ENCODE measurements around the gene MORN3.
"Not testable (repeated sequence)": the region's sequence is repeated elsewhere in the genome, so short reads cannot be mapped to it uniquely, and the experiment has no call there.

MORN3 gene

GRCh38 chr12:121669521-121669900 lies at the start of gene MORN3:
MORN3 (minus strand) TSS chr12:121669654; CDS start chr12:121669483, 171 bp downstream.
- no peak for DNase-seq

GRCh38 chr12:121718653-121719239 lies 49.3 kb upstream of the MORN3 start:
- DNase-seq: no peak

- no peak for DNase-seq
Measured at GRCh38 chr12:121717041-121717699, 47.7 kb upstream of the MORN3 start.

DNA sequence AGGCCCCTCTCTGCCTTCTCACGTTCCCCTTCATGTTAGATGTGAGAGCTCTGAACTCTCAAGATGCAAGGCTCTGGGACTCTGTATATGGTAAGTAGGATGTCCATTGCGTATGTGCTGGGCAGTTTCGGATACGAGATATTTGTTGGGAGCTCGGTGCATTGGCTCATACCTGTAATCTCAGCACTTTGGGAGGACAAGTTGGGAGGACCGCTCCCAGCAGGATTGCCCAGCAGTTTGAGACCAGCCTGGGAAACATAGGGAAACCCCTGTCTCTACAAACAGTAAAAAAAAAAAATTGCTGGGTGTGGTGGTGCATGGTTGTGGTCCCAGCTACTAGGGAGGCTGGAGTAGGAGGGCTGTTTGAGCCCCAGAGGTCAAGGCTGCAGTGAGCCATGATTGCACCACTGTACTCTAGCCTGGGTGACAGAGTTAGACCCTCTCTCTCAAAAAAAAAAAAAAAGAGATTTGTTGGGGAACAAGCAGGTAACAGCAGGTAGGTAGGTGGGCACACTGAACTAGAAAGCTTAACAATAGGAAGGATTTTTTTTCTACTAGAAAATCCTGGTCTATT lies 46.5 kb upstream of the MORN3 start:
- no peak for DNase-seq

DNA sequence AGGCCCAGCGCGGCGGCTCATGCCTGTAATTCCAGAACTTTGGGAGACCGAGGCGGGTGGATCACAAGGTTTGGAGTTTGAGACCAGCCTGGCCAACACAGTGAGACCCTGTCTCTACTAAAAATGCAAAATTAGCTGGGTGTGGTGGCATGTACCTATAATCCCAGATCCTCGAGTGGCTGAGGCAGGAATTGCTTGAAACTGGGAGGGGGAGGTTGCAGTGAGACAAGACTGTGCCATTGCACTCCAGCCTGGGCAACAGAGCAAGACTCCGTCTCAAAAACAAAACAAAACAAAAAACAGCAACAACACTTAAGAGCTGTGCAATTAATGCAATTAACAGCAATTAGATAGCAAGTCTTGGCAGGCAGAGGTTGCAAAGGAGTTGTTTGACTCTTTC lies 45.6 kb upstream of the MORN3 start:
- DNase-seq: not testable (repeated sequence)

- no peak for DNase-seq
Measured at GRCh38 chr12:121713793-121714192, 44.3 kb upstream of the MORN3 start.

DNA sequence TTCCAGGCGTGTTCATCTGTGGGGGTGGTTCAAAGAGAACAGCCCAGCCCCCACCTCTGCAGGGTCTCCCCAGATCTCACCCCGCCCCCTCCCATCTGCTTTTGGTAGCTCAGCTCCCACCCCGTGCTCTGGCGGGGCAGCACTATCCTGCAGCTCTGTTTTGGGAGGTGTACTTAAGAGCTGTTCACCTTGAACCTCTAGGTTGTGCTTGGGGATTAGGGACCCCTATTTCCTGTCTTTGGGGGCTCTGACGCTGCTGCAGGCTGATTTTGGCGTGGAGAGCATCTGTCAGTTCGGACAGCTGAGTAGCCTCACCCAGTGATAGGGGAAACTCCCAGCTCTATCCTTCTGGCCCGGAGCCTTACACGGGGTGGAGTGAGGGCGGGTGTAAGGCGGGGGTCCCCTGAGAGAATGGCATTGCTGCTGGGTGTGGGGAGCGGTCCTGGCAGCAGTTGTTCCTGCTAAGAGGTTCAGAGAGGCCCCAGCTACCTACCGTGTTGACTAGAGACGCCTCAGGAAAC lies 43.9 kb upstream of the MORN3 start:
- no peak for DNase-seq

DNA sequence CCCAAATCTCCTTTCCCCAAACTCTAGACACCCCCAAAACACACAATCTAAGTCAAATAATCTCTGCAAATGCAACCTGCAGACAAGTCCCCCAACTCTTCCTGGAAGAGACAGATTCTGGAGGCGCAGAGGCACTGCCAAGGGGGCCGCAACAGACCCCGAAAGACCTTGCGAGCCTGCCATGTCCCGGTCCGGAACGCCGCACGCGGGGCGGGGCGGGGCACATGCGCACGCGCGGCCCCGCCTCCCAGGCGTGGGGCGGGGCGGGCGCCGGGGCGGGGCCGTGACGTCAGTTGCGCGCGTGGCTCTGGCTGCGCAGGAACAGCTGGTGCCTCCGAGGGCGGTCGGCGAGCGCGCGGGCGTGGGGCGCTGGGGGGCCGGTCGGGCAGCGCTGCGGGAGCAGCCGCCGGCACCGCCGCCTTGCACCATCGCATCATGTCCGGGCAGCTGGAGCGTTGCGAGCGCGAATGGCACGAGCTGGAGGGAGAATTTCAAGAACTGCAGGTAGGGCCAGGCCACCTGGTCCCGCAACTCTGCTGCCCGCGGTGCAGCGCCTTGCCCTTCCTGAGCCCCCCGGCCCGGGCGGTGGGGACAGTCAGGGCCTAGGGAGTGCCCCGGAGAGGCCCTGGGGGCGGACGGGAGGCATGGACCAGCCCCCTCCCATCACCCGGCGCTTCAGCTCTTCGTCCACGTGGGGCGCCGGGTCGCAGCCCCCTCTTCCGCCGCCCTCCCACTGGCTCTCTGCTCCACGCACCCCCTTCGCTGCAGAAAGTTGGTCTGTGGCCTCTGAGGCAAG lies 43.2 kb upstream of the MORN3 start, which contains the start of gene TMEM120B:
TMEM120B (plus strand) TSS at position 292 of the 796 bp plus-strand sequence; CDS start at position 436, 144 bp downstream.
- DNase-seq: no peak

- no peak for DNase-seq
Measured at GRCh38 chr12:121712190-121712460, 42.7 kb upstream of the MORN3 start.

DNA sequence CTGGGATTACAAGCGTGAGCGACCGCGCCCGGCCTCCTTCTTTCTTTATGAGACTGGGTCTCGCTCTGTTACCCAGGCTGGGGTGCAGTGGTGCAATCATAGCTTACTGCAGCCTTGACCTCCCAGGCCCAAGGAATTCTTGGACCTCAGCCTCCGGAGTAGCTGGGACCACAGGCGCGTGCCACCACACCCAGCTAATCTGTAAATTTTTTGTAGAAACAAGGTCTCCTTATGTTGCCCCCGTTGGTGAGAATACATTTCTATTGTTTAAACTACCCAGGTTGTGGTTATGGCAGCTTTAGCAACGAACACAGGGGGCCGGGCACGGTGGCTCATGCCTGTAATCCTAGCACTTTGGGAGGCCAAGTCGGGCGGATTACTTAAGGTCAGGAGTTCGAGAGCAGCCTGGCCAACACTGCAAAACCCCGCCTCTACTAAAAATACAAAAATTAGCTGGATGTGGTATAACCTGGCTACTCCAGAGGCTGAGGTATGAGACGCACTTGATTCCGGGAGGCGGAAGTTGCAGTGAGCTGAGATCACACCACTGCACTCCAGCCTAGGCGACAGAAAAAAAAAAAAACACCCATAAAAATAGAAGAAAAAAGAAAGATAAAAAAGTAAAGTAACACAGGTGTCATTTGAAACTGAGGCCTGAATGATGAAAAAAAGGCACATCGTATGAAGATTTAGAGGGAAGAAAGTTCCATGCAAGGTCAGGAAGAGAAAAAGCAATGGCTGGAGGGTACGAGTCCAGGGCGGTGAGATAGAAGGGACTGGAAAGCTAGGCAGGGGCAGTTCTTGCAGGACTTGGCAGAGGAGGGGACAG lies 42.1 kb upstream of the MORN3 start:
- no peak for DNase-seq

DNA sequence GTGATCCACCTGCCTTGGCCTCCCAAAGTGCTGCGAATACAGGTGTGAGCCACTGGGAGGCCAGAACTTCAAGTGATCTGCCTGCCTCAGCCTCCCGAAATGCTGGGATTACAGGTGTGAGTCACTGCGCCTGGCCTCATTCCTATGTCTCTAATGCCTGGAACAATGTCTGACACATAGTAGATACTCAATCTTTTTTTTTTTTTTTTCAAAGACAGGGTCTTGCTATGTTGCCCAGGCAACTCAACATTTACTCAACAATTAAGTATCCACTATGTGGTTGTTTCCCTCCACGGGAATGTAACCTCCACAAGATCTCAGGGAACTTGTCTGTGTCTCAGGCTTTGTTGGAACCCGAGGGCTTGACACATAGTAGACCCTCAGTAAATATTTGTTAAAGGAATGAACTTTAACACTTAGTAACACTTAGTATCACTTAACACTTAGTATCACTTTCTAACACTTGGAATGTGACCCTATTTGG lies 40.1 kb upstream of the MORN3 start:
- no peak for DNase-seq

DNA sequence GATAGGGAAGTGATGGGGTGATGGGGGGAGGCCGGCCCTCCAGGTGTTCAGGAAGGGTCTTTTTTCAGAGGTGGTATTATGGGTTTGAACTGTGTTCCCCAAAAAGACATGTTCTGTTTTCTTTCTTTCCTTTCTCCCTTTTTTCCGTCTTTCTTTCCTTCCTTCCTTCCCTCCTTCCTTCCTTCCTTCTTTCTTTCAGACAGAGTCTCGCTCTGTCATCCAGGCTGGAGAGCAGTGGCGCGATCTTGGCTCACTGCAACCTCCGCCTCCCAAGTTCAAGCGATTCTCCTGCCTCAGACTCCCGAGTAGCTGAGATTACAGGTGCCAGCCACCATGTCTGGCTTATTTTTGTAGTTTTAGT lies 39.6 kb upstream of the MORN3 start:
- not testable (repeated sequence) for DNase-seq

- DNase-seq: no peak
Measured at GRCh38 chr12:121708313-121709063, 39.0 kb upstream of the MORN3 start.

- DNase-seq: no peak
Measured at GRCh38 chr12:121705514-121705913, 36.1 kb upstream of the MORN3 start.

GRCh38 chr12:121702944-121703343 lies 33.5 kb upstream of the MORN3 start:
- no peak for DNase-seq

DNA sequence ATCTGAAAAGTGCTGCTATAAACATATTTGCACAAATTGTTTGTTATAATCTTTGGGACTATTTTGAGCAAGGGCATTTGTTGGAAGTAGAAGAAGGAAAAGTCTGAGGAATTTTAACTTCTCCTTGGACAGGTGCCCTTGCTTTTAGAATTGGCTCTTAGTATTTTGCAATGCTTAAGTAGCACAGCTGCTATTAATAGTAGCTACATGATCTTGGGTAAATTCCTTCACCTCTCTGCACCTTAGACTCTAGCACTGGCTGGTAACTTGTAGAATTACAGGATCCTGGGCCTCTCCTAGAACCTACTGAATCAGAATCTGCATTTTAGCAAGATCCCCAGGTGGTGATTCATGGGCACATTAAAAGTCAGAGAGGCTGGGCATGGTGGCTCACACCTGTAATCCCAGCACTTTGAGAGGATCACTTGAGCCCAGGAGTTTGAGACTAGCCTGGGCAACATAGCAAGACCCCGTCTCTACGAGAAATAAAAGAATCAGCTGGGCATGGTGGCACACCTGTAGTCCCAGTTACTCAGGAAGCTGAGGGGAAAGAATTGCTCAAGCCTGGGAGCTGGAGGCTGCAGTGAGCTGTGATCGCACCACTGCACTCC lies 32.3 kb upstream of the MORN3 start:
- no peak for DNase-seq

DNA sequence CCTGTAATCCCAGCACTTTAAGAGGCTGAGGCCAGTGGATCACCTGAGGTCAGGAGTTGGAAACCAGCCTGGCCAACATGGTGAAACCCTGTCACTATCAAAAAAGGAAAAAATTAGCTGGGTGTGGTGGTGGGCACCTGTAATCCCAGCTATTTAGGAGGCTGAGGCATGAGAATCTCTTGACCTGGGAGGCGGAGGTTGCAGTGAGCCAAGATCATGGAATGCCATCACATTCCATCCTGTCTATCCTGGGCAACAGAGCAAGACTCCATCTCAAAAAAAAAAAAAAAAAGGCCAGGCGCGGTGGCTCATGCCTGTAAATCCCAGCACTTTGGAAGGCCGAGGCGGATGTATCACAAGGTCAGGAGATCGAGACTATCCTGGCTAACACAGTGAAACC lies 28.4 kb upstream of the MORN3 start:
- DNase-seq: not testable (repeated sequence)

DNA sequence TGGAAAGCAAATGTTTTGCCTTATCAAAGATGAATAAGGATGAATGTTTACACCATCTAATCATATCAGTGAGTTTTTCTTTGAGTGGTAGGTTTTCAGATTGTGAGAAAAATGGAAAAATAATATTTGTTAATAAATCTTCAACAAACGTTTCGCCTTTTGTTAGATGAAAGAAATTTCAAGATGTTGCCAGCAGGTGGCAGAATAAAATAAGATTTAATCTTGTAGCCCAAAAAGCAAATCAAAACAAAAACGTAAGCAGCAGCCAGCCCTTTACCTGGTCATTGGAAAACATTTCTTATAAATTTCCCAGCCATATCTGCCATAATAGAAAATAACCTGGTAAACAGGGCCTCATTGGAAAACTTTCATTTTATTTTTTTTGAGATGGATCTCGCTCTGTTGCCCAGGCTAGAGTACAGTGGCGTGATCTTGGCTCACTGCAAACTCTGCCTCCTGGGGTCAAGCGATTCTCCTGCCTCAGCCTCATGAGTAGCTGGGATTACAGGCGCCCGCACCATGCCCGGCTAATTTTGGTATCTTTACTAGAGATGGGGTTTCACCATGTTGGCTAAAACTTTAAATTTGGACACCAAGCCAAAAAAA lies 27.7 kb upstream of the MORN3 start:
- DNase-seq: peak; percentile 25

- DNase-seq: peak; percentile 30
Measured at GRCh38 chr12:121693155-121693687, 23.8 kb upstream of the MORN3 start.

GRCh38 chr12:121692744-121693143 lies 23.3 kb upstream of the MORN3 start:
- DNase-seq: not testable (repeated sequence)

DNA sequence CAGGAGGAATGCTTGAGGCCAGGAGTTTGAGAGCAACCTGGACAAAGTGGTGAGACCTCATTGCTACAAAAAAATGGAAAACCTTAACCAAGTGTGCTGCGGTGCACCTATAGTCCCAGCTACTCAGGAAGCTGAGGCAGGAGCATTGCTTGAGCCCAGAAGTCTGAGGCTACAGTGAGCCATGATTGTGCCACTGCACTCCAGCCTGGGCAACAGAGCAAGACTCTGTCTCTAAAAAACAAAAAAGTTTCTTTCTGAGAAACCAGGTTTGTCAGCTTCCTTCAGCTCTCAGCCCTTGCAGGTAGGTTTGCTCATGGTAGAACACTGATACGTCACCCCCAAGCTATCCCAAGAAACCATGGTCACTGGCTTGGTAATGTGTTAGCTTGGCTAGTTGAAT lies 20.0 kb upstream of the MORN3 start:
- DNase-seq: no peak
